Memory B cell (primary cell): Measurements from ENCODE around the gene LTV1.

Experiments used
- ATAC-seq: fragments of 150-1000 bp; cut with Tn5 transposase; 2 replicates; pipeline ENCODE4 v1.10.0; 2021; ENCODE audit warnings: low read depth, mild to moderate bottlenecking, moderate library complexity
- DNase-seq, 2 donors: peaks; one replicate each; pipeline ENCODE4 v3.0.0; 2022; ENCODE audit warnings: low spot score in 2 of 2
- H3K27ac Mint-ChIP-seq: one replicate; pipeline ENCODE4 v1.8.0; 2022; ENCODE audit warnings: mild to moderate bottlenecking, moderate library complexity, mixed read lengths
- H3K27me3 Mint-ChIP-seq: one replicate; pipeline ENCODE4 v1.8.0; 2022; ENCODE audit warnings: mixed read lengths
- H3K36me3 Mint-ChIP-seq: one replicate; pipeline ENCODE4 v1.8.0; 2022; ENCODE audit warnings: mild to moderate bottlenecking, mixed read lengths
- H3K4me1 Mint-ChIP-seq: one replicate; pipeline ENCODE4 v1.8.0; 2022; ENCODE audit warnings: mixed read lengths
- H3K4me3 Mint-ChIP-seq: one replicate; pipeline ENCODE4 v1.8.0; 2022; ENCODE audit warnings: mild to moderate bottlenecking, moderate library complexity, mixed read lengths
- H3K9me3 Mint-ChIP-seq: one replicate; pipeline ENCODE4 v1.8.0; 2022; ENCODE audit warnings: mixed read lengths

LTV1 gene

DNA sequence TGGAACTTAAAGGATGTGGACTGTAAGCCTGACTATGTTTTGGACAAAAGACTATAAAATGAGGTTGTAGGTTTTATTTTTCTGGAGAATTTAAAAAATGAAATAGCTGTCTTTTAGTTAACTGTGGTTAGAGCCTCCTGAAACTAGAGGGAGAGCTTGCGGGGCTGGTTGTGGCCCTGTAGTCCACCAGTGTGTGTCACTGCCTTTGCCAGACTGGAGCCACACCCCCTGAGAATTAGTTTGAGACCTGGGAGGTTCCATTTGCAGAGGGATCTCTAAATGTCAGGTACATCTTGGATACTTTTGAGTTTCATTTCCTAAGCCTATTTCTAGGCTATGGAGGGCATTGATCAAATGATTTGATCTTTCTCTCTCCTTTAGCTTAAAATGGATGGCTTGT is 42.0 kb downstream of the LTV1 start:
- Mint-ChIP-seq H3K9me3 (peaks cover 1% of the 10 kb centered on the region), H3K36me3 (no peaks in the 10 kb centered on the region), H3K27me3 (no peaks in the 10 kb centered on the region), H3K27ac (no peak overlapping the region), H3K4me1 (no peaks in the 10 kb centered on the region), H3K4me3 (no peak overlapping the region)
- ATAC-seq: no peak
- DNase-seq: no peak

DNA sequence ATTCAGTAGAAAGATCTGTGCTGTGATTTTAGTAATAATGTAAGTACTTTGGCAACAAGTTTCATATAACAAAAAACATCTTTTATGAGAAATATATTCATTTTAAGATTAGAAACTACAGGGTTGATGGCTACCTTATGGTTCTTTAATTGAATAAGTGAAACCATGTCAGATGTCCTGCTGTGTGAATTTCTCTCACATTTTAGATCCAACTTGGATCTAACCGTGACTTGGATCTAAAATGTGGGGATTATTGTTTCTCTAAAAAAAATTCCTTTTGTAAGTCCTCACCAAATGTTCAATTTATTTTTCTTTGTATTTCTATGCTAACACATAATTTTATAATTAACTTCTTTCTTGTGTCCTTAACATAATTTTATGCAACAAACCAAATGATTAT is 51.5 kb downstream of the LTV1 start:
- no peak for ATAC-seq
- Mint-ChIP-seq H3K27me3 (no peaks in the 10 kb centered on the region), H3K27ac (no peak overlapping the region), H3K9me3 (no peaks in the 10 kb centered on the region), H3K36me3 (peaks cover 3% of the 10 kb centered on the region), H3K4me3 (no peak overlapping the region), H3K4me1 (no peaks in the 10 kb centered on the region)
- no peak for DNase-seq

DNA sequence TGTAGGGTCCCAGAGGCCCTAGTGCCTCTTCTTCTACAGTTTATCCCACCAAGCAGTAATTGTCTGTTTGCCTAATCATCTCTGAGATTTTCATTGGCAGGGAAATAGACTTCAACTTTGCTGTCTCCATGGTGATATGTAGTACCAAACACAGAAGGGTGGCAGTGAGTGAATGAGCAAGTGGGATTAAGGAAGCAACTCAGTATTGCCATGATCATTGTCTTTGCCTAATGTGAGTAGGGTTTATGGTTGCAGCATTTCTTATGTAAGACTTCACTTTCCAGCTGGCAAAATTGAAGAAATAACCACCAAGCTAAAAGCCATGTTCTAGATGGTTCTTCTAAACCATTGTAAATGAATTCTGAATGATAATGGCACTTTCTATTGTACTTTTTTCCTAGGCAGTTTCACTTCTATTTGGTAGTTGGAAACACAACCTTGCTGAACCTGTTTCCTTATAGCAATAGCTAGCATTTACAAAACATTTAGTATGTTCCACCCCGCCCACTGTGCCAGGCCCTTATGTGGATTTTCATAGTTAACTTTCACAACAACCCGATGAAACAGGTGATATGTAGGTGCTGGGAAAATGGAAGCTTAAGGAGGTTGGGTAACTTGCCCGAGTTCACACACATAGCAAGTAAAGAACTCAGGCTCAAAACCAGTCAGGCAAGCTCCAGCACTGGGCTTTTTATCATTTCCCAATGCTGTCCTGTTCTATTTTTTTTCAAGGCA is 53.2 kb downstream of the LTV1 start:
- H3K9me3 Mint-ChIP-seq: no peaks in the 10 kb centered on the region
- no peaks in the 10 kb centered on the region for H3K4me1 Mint-ChIP-seq
- ATAC-seq (no peak), DNase-seq (no peak)
- H3K27ac Mint-ChIP-seq: no peak overlapping the region
- H3K36me3 Mint-ChIP-seq: peaks cover 3% of the 10 kb centered on the region
- H3K27me3 Mint-ChIP-seq: no peaks in the 10 kb centered on the region
- no peak overlapping the region for H3K4me3 Mint-ChIP-seq

DNA sequence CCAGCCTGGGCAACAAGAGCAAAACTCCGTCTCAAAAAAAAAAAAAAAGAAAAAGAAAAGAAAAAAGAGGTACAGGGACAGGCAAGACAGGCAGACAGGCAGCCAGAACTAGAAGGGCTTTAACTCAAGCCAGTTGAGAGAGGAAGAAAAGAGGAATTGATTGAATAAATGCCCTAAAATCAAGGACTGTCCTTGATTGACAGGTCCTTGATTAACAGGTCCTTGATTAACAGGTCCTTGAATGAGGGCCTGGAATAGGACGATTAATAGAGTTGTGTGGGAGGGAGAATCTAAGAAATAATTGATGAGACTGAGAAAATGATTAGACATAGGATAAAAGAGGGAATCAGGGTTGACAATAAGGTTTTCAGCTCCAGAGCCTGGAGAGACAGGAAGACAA is 57.2 kb downstream of the LTV1 start:
- Mint-ChIP-seq H3K9me3 (no peaks in the 10 kb centered on the region), H3K4me3 (no peak overlapping the region), H3K27me3 (no peaks in the 10 kb centered on the region), H3K36me3 (peaks cover 3% of the 10 kb centered on the region), H3K27ac (no peak overlapping the region), H3K4me1 (no peaks in the 10 kb centered on the region)
- no peak for ATAC-seq
- no peak for DNase-seq

DNA sequence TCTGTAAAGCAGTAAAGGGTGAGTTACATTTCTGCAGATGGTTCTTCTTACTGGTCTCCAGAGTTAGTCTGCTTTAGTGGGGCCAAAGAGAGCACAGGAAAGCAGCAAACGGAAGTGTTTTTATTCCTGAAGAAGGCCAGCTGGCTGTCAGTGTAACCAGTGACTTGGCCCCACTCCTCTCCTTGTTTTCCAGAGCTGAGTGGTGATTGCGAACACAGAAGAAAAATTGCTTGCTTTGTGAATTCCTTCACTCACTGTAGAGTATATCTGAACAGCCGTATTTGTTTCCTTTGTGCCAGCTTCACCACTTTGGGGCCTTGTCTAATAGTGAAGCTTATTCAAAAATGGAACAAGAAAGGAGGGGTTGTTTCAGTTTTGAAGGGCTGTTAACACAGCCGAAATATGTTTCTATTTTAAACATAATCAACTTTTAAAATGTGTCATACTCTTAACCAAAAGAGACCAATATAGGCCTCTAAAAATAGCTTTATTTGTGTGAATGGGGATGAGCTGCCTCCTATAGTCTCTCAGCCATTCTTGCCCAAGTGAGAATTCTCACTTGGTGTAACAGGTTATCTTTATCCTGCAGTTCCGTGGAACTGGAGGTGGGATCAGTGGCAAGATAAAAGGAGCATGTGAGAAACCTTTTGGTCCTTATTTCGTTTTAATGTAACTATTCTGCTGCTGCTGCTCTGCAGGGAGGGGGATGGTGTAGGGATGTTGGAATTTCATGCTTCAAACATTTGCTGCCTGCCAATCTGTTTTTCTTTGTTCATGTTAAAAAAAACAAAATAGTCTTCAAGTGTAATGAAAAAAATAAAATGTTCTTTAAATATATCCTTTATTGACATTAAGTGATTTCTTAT is 59.0 kb downstream of the LTV1 start:
- H3K4me1 Mint-ChIP-seq: no peaks in the 10 kb centered on the region
- H3K27ac Mint-ChIP-seq: no peak overlapping the region
- H3K4me3 Mint-ChIP-seq: no peak overlapping the region
- ATAC-seq (no peak), DNase-seq (no peak)
- no peaks in the 10 kb centered on the region for H3K27me3 Mint-ChIP-seq
- H3K9me3 Mint-ChIP-seq: no peaks in the 10 kb centered on the region
- H3K36me3 Mint-ChIP-seq: peaks cover 3% of the 10 kb centered on the region

- H3K9me3 Mint-ChIP-seq: no peaks in the 10 kb centered on the region
- peaks cover 6% of the 10 kb centered on the region for H3K36me3 Mint-ChIP-seq
- H3K27ac Mint-ChIP-seq: no peak overlapping the region
Observed at GRCh38 chr6:143902827-143903226, 59.7 kb downstream of the LTV1 start.

DNA sequence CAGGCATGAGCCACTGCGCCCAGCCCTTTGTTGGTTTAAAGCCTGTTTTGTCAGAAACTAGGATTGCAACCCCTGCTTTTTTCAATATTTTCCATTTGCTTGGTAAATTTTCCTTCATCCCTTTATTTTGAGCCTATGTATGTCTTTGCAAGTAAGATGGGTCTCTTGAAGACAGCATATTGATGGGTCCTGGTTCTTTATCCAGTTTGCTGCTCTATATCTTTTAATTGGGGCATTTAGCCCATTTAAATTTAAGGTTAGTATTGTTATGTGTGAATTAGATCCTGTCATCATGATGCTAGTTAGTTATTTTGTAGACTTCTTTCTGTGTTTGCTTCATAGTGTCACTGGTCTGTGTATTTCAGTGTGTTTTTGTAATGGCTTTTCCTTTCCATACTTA is 67.9 kb downstream of the LTV1 start:
- Mint-ChIP-seq H3K4me1 (no peaks in the 10 kb centered on the region), H3K27ac (no peak overlapping the region), H3K36me3 (peaks cover 34% of the 10 kb centered on the region), H3K27me3 (no peaks in the 10 kb centered on the region), H3K9me3 (peaks cover 15% of the 10 kb centered on the region), H3K4me3 (no peak overlapping the region)
- ATAC-seq (no peak), DNase-seq (no peak)

More at GRCh38 chr6:143902827-143903226, 59.7 kb downstream of the LTV1 start:
- Mint-ChIP-seq H3K27me3 (no peaks in the 10 kb centered on the region), H3K4me3 (no peak overlapping the region), H3K4me1 (no peaks in the 10 kb centered on the region)
- ATAC-seq: no peak
- no peak for DNase-seq

- no peaks in the 10 kb centered on the region for H3K27me3 Mint-ChIP-seq
- peaks cover 20% of the 10 kb centered on the region for H3K9me3 Mint-ChIP-seq
- no peak for ATAC-seq
- H3K27ac Mint-ChIP-seq: no peak overlapping the region
- DNase-seq: no peak
- H3K36me3 Mint-ChIP-seq: peaks cover 36% of the 10 kb centered on the region
- H3K4me1 Mint-ChIP-seq: no peaks in the 10 kb centered on the region
- H3K4me3 Mint-ChIP-seq: no peak overlapping the region
Observed at GRCh38 chr6:143912671-143913070, 69.5 kb downstream of the LTV1 start.
